ENCODE measurements around the gene ANTXR2.

DNA sequence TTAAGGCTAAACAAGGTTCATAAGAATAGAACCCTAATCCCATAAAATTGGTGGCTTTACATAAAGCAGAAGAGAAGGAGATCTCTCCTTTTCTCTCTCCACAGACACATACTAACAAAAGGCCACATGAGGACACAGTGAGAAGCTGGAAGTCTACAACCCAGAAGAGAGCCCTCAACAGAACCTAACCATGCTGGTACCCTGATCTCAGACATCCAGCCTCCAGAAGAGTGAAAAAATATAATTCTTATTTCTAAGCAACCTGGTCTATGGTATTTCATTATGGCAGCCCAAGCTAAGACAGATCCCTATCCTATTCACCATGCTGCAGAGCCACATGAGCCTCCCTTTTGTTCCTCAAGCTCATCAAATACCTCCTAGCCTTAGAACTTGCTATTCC lies 195.5 kb downstream of the ANTXR2 start:
- TF ChIP-seq POLR2AphosphoS5 (IDR thresholded peaks at IDR 0.05) (no peak), CTCF (IDR thresholded peaks at IDR 0.05) (no peak), POLR2A (IDR thresholded peaks at IDR 0.05) (no peak), EP300 (IDR thresholded peaks at IDR 0.05) (no peak)
